ENCODE data around the gene GAST. TPM values are rescaled to one million over a fixed set of nuclear protein-coding genes. Genes with fewer than 3 reads are reported as not detected.

Gene GAST
- total and polyA plus RNA-seq, 11 donors: not detected

GRCh38 chr17:41731836-41732235 lies 19.7 kb downstream of the GAST start:
- no peak for DNase-seq
- Histone ChIP-seq H3K36me3 (no peaks in the 10 kb centered on the region), H3K4me3 (no peak overlapping the region), H3K9me3 (no peaks in the 10 kb centered on the region), H3K27me3 (peaks cover 29 to 55% (median 42%) of the 10 kb centered on the region in 9 donors), H3K4me1 (peaks cover 3 to 20% (median 15%) of the 10 kb centered on the region in 12 donors), H3K27ac (no peak overlapping the region)
- no peak for ATAC-seq
- WGBS, 4 donors: 42 to 63% (median 52%) methylated on average over 2 to 3 of the region's 3 CpGs
- intact Hi-C loops (cut with DNase I): loop anchor here in 1 of 10 donors (10.0 kb wide), 2 partner anchors 153 to 223 kb away; no protein-coding TSS in a partner anchor
- TF ChIP-seq POLR2A (IDR thresholded peaks at IDR 0.05): no peak
- TF ChIP-seq CTCF (IDR thresholded peaks at IDR 0.05): no peak

DNA sequence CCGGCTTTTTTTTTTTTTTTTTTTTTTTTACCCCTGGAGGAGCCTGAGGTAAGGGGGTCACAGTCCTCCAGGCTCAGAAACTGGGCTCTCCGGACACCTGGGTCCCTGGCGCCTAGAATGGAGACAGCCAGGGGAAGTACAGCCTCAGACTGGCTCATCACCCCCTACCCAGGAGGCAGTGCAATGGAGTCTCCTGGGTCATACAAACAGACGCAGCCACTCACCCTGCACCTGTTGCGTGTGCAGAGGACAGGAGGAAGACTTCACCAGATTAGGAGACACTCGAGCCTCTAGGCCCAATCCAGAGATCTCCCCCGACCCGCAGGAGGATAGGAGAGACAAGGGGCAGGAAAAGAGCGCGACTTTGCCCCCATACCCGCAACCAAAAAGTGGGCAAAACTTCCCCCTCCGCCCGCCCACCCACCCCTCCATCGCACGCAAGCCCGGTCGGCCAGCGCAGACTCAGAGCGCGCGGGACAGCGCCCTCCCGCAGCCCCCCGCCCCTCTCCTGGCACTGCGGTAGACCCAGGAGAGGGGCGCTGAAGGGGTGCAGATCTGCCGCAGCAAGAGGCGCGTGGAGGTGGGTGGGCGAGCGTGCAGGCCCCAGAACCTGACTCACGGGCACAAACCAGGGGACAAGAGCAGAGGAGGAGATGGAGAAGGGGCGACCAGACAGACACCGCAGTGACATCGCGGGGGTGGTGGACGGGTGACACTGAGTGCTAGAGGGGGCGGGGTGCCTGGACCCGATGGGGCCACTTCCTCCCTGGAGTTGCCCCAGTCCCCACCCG lies 21.4 kb downstream of the GAST start:
- H3K4me3 ChIP-seq: peak overlapping the region; percentile 33 to 55 (median 44)
- TF ChIP-seq CTCF (IDR thresholded peaks at IDR 0.05) (no peak), POLR2A (IDR thresholded peaks at IDR 0.05) (no peak)
- WGBS, 4 donors: 11 to 17% (median 12%) methylated on average over 32 to 40 of the region's 40 CpGs
- intact Hi-C loops (cut with DNase I): loop anchor here in 1 of 10 donors (10.0 kb wide), 2 partner anchors 151 to 221 kb away; no protein-coding TSS in a partner anchor
- no peaks in the 10 kb centered on the region for H3K9me3 ChIP-seq
- H3K36me3 ChIP-seq: no peaks in the 10 kb centered on the region
- ATAC-seq: peak in 1 of 4 donors; percentile 3
- no peak for DNase-seq
- H3K4me1 ChIP-seq: peaks cover 3 to 25% (median 16%) of the 10 kb centered on the region in 12 donors
- peaks cover 29 to 63% (median 53%) of the 10 kb centered on the region in 9 donors for H3K27me3 ChIP-seq
- H3K27ac ChIP-seq: no peak overlapping the region

DNA sequence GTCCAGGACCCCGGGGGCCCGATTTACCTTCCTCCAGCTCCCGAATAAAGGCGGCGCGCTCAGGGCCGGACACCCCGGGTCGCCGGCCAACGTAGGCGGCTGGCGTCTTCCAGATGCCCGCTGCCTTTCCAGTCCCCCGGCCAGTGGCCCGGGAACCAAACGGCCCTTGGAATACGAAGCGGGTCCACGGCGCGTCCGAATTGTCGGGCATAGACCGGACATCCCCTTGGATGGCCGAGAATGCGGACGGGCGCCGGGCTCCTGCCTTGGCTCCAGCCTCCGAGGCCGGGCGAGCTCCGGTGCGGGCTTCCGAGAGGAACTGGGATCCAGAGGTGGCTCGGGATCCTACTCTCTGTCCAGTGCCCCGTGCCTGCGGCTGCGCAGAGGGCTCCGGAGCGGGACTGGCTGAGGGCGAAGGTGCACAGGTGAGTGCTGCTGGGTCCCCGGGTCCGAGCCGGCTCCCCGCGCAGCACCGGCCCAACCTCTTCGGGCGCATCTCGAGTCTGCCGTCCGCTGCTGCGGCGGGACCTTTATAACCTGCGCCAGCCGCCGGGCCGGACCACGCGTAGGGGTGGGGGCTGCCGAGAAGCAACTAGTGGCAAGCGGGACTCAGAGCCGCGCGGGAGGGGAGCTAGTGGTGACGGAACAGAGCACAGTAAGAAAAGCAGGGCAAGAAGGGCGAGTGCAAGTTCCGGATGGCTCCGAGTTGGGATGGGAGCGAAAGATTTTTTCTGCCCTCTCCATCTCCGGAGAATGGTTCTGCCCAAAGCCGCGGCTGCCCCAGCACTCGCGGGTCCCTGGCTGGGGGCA lies 22.2 kb downstream of the GAST start, which contains the start of gene HAP1:
Gene HAP1, minus strand, starts transcription at position 505 of the 810 bp plus-strand sequence. Its CDS starts 9 bp downstream, at position 496.
- Histone ChIP-seq H3K27ac (no peak within 1 kb of the TSS), H3K9me3 (no peaks in the 10 kb centered on the region), H3K4me3 (peak within 1 kb of the TSS; percentile 33 to 55 (median 44)), H3K36me3 (no peaks in the 10 kb centered on the region), H3K4me1 (peaks cover 3 to 25% (median 16%) of the 10 kb centered on the region in 12 donors), H3K27me3 (peaks cover 29 to 63% (median 53%) of the 10 kb centered on the region in 9 donors)
- WGBS, 4 donors: 1 to 2% (median 1%) methylated on average over 34 to 77 of the region's 77 CpGs
- intact Hi-C loops (cut with DNase I): loop anchor here in 1 of 10 donors (10.0 kb wide), 2 partner anchors 150 to 220 kb away; no protein-coding TSS in a partner anchor
- TF ChIP-seq POLR2A (IDR thresholded peaks at IDR 0.05) (no peak), CTCF (IDR thresholded peaks at IDR 0.05) (no peak)
- DNase-seq: peak in 1 of 5 donors; percentile 26
- peak in 2 of 4 donors; percentile 19 to 26 for ATAC-seq
